C4-2B (cell line): Measurements from ENCODE around the gene RBX1.

ENCODE experiments used
- CTCF ChIP-seq: fragments of 450-650 bp; conservative IDR thresholded peaks from 2 replicates; pipeline ENCODE4 v1.5.1; 2017; ENCODE audit warnings: mild to moderate bottlenecking
- ZFX ChIP-seq: fragments of 450-650 bp; IDR thresholded peaks from 2 replicates; pipeline ENCODE4 v1.6.1; 2017

GRCh38 chr22:40953471-40953870, 2.3 kb downstream of the RBX1 start:
- TF ChIP-seq CTCF: no peak
- TF ChIP-seq ZFX: no peak
